ENCODE data around the gene MAP7.

MAP7 gene

GRCh38 chr6:136471922-136472321 lies 78.3 kb downstream of the MAP7 start:
- Histone ChIP-seq H2AFZ (ENCODE audit: low read length) (no peak overlapping the region), H3K9ac (ENCODE audit: low read length) (no peak overlapping the region), H3K79me2 (ENCODE audit: low read length) (no peaks in the 10 kb centered on the region), H3K4me2 (ENCODE audit: low read depth, low read length) (no peak overlapping the region), H3K27ac (ENCODE audit: low read length) (no peak overlapping the region), H3K9me2 (replicated peaks; ENCODE audit: insufficient read depth, low read length) (no peaks in the 10 kb centered on the region), H3F3A (ENCODE audit: insufficient read depth, low read length) (no peaks in the 10 kb centered on the region), H3K36me3 (replicated peaks; ENCODE audit: insufficient read depth, low read length) (no peaks in the 10 kb centered on the region), H3K4me3 (ENCODE audit: low read length) (no peak overlapping the region), H3K9me3 (replicated peaks; ENCODE audit: insufficient read depth, low read length) (no peaks in the 10 kb centered on the region), H3K4me1 (ENCODE audit: low read length) (no peaks in the 10 kb centered on the region), H4K20me1 (ENCODE audit: insufficient read depth, low read length) (0 out of 2 replicates have a peak, but pooled peaks cover 3% of the 10 kb centered on the region), H3K27me3 (replicated peaks; ENCODE audit: insufficient read depth, low read length) (peaks cover under 1% of the 10 kb centered on the region; the same call in 1 of the 2 replicates)
- TF ChIP-seq EZH2phosphoT487 (IDR thresholded peaks at IDR 0.05; ENCODE audit: low read length), result no peak
- no peak for TF ChIP-seq EZH2 (optimal IDR thresholded peaks at IDR 0.05; ENCODE audit: low read depth, low read length)
- TF ChIP-seq CTCF (IDR thresholded peaks at IDR 0.05; ENCODE audit: low read length), result no peak
- DNase-seq, result no peak

GRCh38 chr6:136471372-136471771 lies 78.8 kb downstream of the MAP7 start:
- Histone ChIP-seq H3K9ac (ENCODE audit: low read length) (no peak overlapping the region), H3K9me3 (replicated peaks; ENCODE audit: insufficient read depth, low read length) (no peaks in the 10 kb centered on the region), H4K20me1 (ENCODE audit: insufficient read depth, low read length) (peaks cover 6% of the 10 kb centered on the region; the same call in 1 of the 2 replicates), H3K27me3 (replicated peaks; ENCODE audit: insufficient read depth, low read length) (peaks cover 4% of the 10 kb centered on the region; the same call in 1 of the 2 replicates), H3F3A (ENCODE audit: insufficient read depth, low read length) (no peaks in the 10 kb centered on the region), H2AFZ (ENCODE audit: low read length) (no peak overlapping the region), H3K27ac (ENCODE audit: low read length) (no peak overlapping the region), H3K4me3 (ENCODE audit: low read length) (no peak overlapping the region), H3K36me3 (replicated peaks; ENCODE audit: insufficient read depth, low read length) (no peaks in the 10 kb centered on the region), H3K4me1 (ENCODE audit: low read length) (no peaks in the 10 kb centered on the region), H3K9me2 (replicated peaks; ENCODE audit: insufficient read depth, low read length) (no peaks in the 10 kb centered on the region), H3K79me2 (ENCODE audit: low read length) (no peaks in the 10 kb centered on the region), H3K4me2 (ENCODE audit: low read depth, low read length) (no peak overlapping the region)
- TF ChIP-seq EZH2 (optimal IDR thresholded peaks at IDR 0.05; ENCODE audit: low read depth, low read length) (no peak), EZH2phosphoT487 (IDR thresholded peaks at IDR 0.05; ENCODE audit: low read length) (no peak), CTCF (IDR thresholded peaks at IDR 0.05; ENCODE audit: low read length) (no peak)
- no peak for DNase-seq

- Histone ChIP-seq H3K27me3 (replicated peaks; ENCODE audit: insufficient read depth, low read length) (peaks cover 16% of the 10 kb centered on the region; the same call in 1 of the 2 replicates), H2AFZ (ENCODE audit: low read length) (no peak overlapping the region), H3K27ac (ENCODE audit: low read length) (no peak overlapping the region), H3K9me3 (replicated peaks; ENCODE audit: insufficient read depth, low read length) (no peaks in the 10 kb centered on the region), H3K79me2 (ENCODE audit: low read length) (no peaks in the 10 kb centered on the region), H3K4me1 (ENCODE audit: low read length) (peaks cover under 1% of the 10 kb centered on the region), H3K36me3 (replicated peaks; ENCODE audit: insufficient read depth, low read length) (no peaks in the 10 kb centered on the region), H3K9me2 (replicated peaks; ENCODE audit: insufficient read depth, low read length) (no peaks in the 10 kb centered on the region), H3K4me2 (ENCODE audit: low read depth, low read length) (no peak overlapping the region), H4K20me1 (ENCODE audit: insufficient read depth, low read length) (peaks cover 6% of the 10 kb centered on the region; the same call in 1 of the 2 replicates), H3F3A (ENCODE audit: insufficient read depth, low read length) (no peaks in the 10 kb centered on the region), H3K4me3 (ENCODE audit: low read length) (no peak overlapping the region), H3K9ac (ENCODE audit: low read length) (no peak overlapping the region)
- TF ChIP-seq CTCF (IDR thresholded peaks at IDR 0.05; ENCODE audit: low read length), result no peak
- TF ChIP-seq EZH2phosphoT487 (IDR thresholded peaks at IDR 0.05; ENCODE audit: low read length), result no peak
- no peak for TF ChIP-seq EZH2 (optimal IDR thresholded peaks at IDR 0.05; ENCODE audit: low read depth, low read length)
- no peak for DNase-seq
Observed at GRCh38 chr6:136470044-136470443, 80.2 kb downstream of the MAP7 start.

All from MM.1S (cell line).